Measurements from ENCODE around the gene DDX1. TPM values are rescaled to one million over a fixed set of nuclear protein-coding genes. Genes with fewer than 3 reads are reported as not detected.

Gene DDX1
- total RNA-seq, 4 donors from 2014 or later, result 48.7 to 60.0 (median 55.1) TPM

DNA sequence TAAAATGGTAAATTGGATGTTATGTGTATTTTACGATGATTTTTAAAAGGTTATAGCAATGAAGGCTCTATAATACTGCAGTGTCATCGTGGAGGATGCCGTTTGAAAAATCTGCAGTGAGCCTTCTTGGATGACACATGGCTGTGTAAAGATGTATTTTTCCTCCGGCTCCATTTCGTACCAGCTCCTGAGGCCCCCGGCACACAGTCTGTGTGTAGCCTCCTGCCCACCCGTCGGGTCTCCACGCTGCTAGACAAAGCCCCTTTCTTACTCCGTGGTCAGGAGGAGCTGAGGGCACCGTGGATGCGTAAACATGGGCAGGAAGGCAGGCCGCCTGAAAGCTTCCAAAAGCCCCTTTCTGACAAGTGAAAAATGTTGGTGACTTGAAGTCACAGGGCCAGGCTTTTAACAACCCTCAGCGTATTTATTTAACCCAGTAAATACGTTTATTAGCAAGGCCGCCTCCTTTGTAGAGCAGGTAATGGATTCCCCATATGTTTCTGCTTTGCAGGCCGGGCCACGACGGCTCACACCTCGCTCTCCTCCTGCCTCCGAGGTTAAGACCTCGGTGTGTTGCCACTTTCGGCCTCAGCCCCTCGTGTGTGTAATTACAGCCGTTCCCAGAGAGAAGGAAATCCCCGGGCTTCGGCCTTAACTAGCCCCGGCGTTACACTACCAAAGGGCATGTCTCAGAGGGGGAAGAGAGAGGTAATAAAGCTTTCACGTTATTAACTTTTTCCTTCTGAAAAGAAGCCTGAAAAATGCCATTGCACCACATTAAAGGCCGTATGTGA is 72.8 kb downstream of the DDX1 start:
- ATAC-seq (ENCODE audit: low FRiP score) (no peak), DNase-seq (ENCODE audit: low spot score) (no peak)
- TF ChIP-seq, protein P1, sequence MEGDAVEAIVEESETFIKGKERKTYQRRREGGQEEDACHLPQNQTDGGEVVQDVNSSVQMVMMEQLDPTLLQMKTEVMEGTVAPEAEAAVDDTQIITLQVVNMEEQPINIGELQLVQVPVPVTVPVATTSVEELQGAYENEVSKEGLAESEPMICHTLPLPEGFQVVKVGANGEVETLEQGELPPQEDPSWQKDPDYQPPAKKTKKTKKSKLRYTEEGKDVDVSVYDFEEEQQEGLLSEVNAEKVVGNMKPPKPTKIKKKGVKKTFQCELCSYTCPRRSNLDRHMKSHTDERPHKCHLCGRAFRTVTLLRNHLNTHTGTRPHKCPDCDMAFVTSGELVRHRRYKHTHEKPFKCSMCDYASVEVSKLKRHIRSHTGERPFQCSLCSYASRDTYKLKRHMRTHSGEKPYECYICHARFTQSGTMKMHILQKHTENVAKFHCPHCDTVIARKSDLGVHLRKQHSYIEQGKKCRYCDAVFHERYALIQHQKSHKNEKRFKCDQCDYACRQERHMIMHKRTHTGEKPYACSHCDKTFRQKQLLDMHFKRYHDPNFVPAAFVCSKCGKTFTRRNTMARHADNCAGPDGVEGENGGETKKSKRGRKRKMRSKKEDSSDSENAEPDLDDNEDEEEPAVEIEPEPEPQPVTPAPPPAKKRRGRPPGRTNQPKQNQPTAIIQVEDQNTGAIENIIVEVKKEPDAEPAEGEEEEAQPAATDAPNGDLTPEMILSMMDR (IDR thresholded peaks at IDR 0.05), result no peak

DNA sequence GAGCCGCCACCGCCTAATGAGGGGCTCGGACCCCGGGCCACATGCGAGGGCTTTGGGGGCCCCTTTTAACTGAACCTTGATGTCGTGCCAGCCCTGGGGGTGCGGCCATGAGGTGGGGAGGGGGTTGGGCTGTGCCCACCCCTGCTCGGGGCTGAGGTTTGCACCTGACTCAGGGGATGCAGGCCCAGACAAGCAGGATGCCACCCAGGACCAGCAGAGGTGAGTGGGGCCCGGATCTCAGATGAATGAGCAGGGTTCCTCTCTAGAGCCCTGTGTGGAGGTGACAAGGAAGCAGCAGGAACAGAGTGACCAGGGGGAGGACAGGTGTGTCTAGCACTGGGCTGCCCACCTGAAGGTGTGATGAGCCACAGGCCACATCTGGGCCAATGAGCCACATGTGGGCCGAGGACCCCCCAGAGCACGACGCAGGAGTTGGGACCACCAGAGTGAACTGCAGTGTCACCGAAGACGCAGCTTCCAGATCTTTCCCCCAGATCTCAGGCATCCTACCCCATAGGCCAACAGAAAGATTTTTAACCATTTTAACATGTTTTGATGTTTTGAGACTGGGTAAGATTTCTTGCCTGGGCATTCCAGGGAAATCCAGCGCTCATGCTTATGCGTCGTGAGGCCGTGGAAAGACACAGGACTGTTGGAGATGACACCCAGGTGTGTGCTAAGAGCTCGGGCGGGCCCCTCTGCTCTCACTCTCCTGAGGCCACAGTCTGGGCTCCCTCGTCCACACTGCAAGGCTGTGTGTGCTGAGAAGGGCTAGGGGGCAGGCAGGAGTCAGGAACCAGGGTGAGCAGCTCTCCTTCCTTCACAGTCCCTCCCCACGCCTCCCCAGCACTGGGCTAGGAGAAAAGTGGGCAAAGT is 73.6 kb downstream of the DDX1 start:
- ATAC-seq (ENCODE audit: low FRiP score), result peak; percentile 29
- no peak for DNase-seq (ENCODE audit: low spot score)
- TF ChIP-seq, protein P1 (IDR thresholded peaks at IDR 0.05), result no peak

GRCh38 chr2:15665943-15666460 is 74.3 kb downstream of the DDX1 start:
- DNase-seq (ENCODE audit: low spot score), result no peak
- TF ChIP-seq, protein P1 (IDR thresholded peaks at IDR 0.05), result no peak
- ATAC-seq (ENCODE audit: low FRiP score), result no peak

- TF ChIP-seq, protein P1 (IDR thresholded peaks at IDR 0.05), result no peak
- ATAC-seq (ENCODE audit: low FRiP score) (no peak), DNase-seq (ENCODE audit: low spot score) (no peak)
These were observed 75.5 kb downstream of the DDX1 start for GRCh38 chr2:15666861-15667808.

- ATAC-seq (ENCODE audit: low FRiP score) (no peak), DNase-seq (ENCODE audit: low spot score) (no peak)
- TF ChIP-seq, protein P1 (IDR thresholded peaks at IDR 0.05), result no peak
These were observed 76.3 kb downstream of the DDX1 start for GRCh38 chr2:15667809-15668556.

All from omental fat pad (tissue), 4 donors.